Jurkat, Clone E6-1 (cell line): ENCODE measurements around the gene TNNC1.
A peak's percentile ranks its signal among the peaks of the same experiment; 100 is the strongest.

Source experiments
- DNase-seq: peaks from one replicate; pipeline ENCODE4 v3.0.0-alpha.2; 2011; ENCODE audit warnings: low read depth, low spot score
- H3K4me3 ChIP-seq: 2 replicates; pipeline ENCODE4 v1.5.1; 2011; ENCODE audit warnings: mild to moderate bottlenecking, low read length, control low read depth, moderate library complexity

TNNC1 gene

DNA sequence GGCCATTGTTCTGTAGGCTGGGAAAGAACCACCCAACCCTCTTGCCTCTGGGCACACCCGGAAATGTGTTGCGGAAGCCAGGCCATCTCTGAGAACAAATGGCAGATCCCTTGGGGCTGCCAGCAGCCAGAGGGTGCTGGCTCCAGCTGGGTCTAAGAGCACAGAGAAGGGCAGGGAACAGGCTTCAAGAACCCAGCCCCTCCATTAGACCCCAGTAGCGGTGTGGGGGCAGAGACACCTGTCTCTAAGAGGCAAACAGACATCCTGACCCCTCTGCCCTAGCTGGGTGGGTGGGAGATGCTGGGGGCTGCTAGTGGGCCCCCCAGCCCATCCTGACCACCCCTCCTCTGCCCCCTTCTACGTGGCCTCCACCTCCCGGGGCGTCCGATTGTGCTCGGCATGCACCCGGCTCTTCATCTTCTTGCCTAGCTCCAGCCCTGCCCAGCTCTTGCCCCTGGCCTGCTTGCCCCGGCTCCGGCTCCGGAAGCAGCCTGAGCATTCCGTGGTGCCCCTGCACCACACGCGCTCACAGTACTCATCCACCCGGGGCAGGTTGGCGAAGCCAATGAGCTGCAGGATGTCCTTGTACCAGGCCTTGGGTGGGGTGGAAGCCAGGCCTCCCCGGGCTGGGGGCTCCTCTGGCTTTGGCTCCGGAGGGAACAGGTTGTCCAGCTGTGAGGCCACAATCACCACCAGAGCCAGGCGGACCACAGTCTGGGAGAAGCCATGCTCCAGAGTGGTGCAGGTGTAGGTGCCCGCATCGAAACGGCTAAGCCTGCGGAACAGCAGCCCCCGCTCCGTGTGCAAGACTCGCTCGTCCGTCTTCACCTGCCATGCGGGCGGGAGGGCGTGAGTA lies 18.4 kb downstream of the TNNC1 start:
- DNase-seq: no peak

DNA sequence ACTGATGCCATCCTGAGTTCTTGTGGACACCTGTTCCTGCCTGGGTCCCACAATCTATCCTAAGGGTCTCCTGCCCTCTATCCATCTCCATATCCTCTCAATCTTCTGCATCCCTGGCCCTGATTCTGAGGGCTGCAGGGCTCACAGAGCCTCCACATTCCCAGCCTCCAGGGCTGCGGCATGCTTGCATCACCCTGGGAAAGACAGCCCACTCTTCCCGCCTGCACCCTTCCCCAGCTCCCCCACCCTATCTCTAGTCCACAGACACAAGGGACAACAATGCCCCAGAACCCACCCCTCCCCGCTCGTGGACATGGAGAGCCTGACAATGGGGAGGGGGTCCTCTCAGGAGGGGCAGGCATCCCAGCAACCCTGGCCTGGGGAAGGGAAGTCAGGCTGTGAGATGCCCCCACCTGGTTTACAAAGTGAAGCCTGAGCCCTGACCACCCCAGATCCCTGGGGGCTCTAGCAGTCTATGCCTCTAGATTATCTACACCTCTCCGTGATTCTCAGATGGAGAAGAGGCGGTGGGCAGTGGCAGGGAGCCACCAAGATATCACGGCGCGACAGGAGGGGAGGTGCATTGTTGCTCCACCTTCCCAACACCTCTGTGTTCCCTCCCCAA lies 19.2 kb downstream of the TNNC1 start:
- no peak overlapping the region for H3K4me3 ChIP-seq
- no peak for DNase-seq

More for the DNA sequence above, 18.4 kb downstream of the TNNC1 start:
- H3K4me3 ChIP-seq: no peak overlapping the region

DNA sequence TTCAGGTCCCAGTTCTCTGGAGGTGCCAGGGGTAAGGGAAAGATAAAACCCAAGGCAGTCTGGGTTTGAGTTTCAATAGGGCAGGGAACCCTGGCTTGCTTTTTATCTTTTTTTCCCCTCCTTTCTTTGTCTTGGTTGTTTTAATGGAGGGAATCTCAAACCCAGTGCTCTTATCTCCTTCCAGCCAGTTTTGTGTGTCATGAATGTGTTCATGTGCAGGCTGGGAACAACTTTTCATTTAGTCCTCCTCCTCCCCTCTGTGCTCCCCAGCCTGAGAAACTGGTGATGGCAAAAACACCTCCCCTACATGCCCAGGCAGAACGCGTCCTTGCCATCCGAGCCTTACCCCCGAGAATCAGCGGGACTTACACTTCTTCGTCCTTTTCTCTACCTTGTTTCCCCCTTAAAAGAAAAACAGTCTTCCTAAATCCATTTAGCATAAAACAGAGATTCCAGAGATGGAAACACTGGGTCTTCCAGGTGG lies 19.8 kb downstream of the TNNC1 start:
- no peak for DNase-seq
- no peak overlapping the region for H3K4me3 ChIP-seq

DNA sequence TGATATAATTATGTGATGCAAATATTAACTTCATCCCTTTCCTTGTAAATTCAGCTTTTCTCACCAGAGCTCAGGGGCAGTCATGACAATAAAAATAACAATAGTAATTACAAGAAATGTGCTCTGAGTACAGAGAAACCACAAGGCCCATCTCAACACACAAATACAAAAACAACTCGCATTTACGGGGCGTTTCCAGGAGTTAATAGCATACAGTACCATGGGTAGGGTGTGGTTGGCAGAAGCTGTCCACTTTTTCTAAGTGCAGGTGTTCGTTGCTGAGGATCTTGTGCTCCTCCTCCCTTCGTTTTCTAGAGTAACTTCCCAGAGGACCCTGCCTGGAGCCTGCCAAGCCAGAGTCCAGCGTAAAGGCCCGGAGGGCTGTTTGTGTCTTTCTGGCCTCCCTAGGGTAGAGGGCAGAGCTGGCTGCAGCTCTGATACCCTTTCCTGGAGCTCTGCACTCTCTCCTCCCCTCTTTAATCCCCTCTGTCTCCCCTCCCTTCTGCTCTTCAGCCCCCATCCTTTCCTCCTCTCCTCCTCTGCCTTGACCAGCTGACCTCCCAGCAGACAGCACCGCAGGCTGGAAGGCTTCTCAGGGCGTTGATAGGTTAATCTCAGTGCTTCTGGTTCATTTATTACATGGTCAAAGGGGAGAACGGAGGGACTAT lies 20.4 kb downstream of the TNNC1 start:
- DNase-seq: no peak
- H3K4me3 ChIP-seq: no peak overlapping the region

DNA sequence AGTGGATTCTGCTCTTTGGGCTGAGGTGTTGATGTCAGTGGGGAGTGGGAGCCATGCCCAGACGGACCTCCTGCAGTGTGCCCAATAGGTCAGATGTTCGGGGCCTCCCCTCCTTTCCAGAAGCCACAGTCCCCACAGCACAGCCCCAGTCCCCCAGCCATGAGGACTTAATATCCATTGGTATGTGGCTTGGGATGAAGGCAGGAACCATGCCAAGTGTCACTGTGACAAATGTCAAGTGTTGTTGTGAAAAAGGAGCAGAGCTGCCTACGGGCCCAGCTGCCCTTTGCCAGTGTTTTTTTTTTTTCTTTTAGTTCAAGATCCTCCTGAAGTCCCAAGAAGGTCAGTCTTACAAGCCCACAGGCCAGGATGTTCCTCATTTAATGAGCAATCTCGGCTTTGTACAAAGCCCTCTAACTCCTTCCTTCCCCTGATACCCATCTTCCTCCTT lies 21.1 kb downstream of the TNNC1 start:
- no peak for DNase-seq
- no peak overlapping the region for H3K4me3 ChIP-seq

DNA sequence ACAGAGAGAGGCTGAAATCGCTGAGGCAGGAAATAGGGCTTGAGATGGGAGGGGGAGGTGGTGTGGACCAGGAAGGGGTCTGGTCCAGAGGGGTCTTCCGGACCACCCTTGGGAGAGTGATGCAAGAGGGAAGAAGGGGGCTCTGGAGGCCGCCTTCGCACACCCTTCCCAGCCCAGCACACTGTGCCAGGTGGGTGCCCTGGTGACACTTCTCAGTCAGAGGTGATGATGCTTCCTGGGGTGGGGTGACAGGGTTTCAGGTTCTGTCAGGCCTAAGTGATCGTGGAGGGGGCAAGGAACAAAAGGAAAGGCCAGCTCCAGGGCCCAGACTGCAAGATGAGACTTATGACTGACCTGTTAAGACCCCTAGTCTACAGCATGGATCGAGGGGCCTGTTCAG lies 21.6 kb downstream of the TNNC1 start:
- no peak overlapping the region for H3K4me3 ChIP-seq
- DNase-seq: no peak

DNA sequence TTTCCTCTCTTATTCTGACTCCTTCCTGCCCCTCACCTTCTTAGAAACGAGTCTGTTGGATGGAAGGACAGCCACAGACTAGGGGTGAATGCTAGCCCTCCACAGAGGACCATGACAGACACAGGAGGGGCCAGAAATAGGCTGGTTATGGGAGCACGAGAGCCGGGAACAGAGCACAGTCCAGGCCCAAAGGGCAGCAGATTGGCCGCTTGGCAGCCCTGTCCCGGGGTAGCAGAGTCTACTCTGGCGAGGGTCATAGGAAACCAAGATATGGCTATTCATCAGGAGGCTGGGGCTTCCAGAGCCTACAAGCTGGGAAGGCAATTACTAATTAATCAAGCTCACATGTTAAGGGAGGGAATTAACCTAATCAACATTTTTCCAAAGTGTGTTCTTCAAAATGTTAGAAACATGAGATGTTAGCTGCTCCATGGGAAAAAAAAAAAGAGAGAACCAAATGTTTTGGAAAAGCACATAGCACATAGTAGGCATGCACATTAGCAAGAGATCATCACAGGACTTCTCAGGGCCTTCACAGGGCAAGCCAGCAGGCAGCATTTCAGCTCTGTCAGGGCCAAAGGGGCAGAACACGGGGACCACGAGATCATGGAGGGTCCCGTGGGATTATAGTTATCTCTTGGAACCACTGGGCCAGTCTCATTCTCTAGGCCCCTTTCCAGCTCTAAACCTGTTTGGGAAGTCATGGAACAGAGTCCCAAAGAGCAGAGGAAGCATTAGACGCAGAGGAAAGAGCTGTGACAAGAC lies 22.2 kb downstream of the TNNC1 start:
- DNase-seq: no peak
- H3K4me3 ChIP-seq: no peak overlapping the region

DNA sequence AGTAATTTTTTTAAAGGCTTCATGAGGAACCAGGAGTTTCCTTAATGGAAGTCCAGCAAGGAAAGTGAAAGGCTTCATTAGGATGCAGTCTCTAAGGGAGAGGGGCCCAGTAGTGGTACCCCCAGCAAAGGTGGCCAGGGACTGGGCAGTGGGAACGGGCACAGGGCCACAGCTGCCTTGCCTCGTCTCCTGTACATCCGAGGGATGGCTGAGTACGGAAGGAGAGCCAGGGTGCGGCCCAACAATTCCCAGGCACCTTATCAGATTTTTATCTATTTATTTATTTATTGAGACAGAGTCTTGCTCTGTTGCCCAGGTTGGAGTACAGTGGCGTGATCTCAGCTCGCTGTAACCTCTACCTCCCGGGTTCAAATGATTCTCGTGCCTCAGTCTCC lies 23.4 kb downstream of the TNNC1 start:
- DNase-seq: no peak
- no peak overlapping the region for H3K4me3 ChIP-seq

DNA sequence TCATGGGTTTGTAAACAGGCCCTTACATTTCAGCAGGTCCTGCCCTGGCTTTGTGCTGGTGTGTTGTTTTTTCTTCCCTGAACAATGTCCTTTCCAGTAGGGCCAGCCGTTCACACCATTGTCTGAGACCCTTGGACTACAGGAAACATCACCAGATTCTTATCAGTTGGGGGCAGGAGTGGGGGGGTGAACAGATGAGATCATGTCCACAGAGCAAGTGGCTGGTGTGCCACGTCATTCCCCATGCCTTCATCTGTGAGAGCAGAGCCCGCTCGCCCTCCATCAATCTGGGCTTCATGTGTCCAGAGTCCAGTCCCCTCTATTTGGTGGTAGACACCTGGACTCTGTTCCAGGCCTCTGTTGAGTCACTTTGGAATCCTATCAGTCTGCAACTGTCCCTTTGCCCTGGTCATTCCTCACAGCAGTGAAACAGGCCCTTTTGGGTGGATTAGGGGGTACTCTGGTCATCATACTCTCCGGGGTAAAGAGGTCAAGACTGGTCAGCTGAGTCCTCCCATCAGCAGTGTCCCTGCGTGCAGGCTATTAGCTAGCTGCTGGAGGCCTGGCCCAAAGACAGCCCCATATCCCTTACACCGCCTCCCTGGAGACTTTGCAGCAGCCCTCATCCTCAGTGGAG lies 23.9 kb downstream of the TNNC1 start:
- H3K4me3 ChIP-seq: no peak overlapping the region
- DNase-seq: no peak

DNA sequence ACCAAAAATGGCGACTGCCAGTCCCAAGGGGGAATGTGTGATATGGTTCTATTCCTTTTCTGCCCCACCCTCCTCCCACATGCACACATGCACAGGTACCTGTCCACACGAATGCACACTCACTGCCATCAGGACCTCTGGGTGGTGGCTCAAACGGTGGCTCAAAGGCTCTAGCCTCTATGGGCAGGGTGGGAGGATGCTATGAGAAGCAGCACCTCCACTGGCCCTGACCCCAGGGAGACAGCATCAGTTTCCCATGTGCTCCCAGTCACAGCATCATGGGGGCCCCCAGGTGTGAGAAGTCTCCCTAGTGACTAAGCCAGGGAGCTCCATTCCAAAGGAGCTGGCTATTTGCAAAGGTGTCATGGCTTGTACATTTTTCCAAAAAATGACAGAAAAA lies 24.8 kb downstream of the TNNC1 start:
- no peak for DNase-seq
- no peak overlapping the region for H3K4me3 ChIP-seq

DNA sequence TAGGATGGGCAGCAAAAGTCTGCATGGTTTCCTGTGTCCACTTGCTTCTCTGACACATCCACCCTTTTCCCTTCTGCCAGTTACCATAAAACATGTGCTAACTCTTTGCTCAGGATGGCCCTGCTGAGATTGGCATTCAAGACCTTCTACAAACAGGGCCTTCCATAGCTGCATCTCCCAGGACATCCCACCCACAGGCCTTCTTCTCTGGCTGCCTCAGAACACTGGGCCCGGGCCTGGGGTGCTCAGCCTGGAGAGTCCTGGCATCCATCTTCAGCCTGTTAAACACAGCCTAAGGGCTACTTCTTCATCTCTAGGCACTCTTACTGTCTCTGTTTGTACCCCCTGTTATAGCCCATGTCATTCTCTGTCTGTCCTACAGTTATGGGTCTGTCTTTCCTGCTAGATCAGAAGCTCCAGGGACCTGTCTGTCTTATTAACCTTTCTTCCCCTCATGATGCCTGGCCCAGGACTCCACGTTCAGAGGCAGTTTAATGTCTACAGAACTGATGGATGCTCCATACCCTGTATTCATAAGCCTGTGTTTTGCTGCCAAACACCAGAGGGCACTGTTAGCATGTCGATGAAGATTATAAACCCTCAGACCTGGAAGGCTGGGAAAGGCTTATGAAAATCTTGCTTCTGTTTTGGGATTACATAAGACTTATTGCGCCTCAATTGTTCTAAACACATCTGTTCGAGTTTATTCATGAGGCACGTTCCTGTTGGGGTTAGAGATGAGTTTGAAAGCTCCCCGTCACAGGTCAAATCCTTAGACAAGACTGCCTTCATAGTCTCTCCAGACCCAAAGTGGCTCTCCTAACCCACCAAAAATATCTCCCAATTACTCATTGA lies 25.5 kb downstream of the TNNC1 start:
- peak; percentile 44 for DNase-seq

DNA sequence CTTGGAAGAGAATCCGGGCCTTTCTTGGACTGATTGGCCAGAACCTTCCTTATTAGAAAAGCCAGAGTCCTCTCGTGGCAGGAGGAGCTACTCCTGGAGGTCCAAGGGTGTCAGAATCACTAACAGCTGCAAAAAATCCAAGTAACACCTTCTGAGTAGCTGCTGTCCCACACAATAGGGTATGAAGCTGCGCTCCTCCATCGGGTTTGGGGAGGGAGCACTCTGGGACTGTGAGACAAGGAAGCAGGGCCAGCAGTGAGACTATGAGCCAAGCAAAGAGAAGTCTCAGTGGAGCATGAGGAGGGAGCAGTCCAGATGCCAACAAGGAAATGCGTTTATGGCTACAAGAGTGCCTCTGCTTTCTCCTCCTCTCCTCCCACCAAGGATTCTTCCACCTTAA lies 30.7 kb downstream of the TNNC1 start:
- DNase-seq: no peak
- no peak overlapping the region for H3K4me3 ChIP-seq

More for the DNA sequence above, 25.5 kb downstream of the TNNC1 start:
- H3K4me3 ChIP-seq: no peak overlapping the region

DNA sequence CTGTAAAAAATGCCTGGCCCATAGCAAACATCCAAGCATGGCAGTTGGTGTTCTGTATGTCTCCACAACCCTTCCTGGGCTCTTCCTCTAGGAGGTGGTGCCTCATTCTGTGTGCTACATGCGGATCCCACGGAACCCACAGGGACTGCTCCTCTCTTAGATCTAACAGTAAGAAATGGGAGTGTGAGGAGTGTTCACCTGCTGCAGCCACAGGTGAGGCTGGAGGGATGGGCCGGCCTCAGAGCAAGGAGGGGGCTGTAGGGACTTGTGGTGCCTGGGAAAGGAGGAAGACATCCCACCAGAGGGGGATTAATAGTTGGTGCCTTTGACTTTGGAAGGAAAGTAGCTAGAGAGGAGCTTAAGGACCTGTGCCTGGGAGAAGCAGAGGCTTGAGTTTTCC lies 31.2 kb downstream of the TNNC1 start:
- no peak overlapping the region for H3K4me3 ChIP-seq
- DNase-seq: no peak

DNA sequence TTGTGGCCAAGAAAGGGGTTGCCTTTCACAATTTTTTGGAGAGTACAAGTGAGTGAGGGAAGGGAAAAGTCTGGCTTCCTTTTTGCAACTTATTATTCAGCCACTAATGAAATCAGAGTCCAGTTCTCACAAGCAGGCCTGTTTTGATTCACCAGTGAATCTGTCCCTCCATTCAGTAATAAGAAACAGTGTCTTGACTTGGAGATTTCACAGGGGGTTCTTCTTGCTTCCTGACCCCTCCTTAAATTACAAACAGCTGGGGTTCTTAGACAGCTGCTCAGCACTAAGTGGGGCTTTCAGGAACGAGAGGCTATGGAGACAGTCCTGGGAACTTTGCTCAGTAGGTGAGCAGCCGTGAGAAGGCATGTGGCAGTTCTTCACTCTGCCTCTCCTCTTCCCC lies 33.5 kb downstream of the TNNC1 start:
- H3K4me3 ChIP-seq: no peak overlapping the region
- no peak for DNase-seq

DNA sequence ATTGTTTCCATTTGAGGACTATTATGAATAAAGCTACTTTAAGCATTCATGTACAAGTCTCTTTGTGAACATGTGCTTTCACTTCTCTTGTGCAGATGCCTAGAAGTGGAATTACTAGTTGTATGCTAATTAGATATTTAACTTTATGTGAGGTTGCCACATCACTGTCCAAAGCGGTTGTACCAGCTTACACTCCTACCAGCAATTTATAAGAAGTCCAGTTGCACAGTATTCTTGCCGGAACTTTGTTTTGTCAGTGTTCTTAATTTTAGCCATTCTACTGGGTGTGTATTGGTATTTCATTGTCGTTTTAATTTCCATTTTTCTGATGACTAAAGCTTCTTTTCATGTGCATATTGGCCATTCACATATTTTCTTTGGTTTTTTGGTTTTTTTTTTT lies 38.0 kb downstream of the TNNC1 start:
- H3K4me3 ChIP-seq: no peak overlapping the region
- no peak for DNase-seq

DNA sequence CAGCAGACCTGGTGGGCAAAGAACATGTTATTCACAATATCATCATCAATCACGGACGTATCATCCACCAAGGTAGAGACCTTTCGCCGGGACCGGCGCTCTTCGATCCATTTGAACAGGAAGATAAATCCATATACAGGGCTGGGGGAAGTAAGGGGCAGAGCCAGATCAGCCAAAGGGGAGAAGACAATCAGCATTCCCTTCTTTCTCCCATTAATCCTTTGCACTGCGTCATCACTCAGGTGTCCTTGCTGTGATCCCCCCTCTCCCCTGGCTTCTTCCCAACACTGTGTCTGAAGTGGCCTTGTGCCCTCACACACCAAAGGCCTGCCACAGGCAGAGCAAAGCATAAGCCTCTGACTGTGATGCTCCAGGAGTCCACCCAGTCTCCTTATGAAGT lies 45.4 kb downstream of the TNNC1 start:
- H3K4me3 ChIP-seq: peak overlapping the region; percentile 92
- DNase-seq: no peak

DNA sequence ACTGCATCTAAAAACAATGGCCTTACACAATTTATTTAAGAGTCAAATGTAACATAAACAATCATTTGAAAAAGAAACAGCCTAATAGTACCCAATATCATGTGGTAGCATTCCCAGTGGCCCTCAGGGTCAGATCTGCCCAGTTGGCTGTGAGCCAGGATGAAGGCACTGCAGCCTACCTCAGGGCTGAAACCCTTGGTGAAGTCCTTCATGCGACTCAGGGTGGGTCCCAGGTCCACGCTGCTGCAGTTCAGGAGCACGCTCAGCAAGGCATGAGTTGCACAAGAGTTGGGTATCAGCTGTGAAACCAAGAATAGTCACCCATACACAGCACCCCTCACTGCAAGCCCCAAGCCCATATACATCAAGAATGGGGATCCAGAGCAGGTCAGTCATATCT lies 46.1 kb downstream of the TNNC1 start:
- no peak for DNase-seq
- H3K4me3 ChIP-seq: no peak overlapping the region
